ENCODE results near the gene CYGB. TPM values are rescaled to one million over a fixed set of nuclear protein-coding genes. Genes with fewer than 3 reads are reported as not detected.

CYGB gene
- total and polyA plus RNA-seq, 7 donors, result 6.4 to 14.6 (median 11.0) TPM

- WGBS, 3 donors, result 92 to 94% (median 92%) methylated on average over 34 to 37 of the region's 37 CpGs
- H3K27me3 ChIP-seq (ENCODE audit: insufficient read depth in 3 of 3, low read length in 2 of 3), result no peaks in the 10 kb centered on the region
- no peaks in the 10 kb centered on the region for H3K9me3 ChIP-seq
- H3K4me3 ChIP-seq, result no peak overlapping the region
- DNase-seq, result no peak
- no peaks in the 10 kb centered on the region for H3K4me1 ChIP-seq
- no peak for ATAC-seq
- H3K36me3 ChIP-seq (ENCODE audit: insufficient read depth in 1 of 2, low read depth in 1 of 2), result peaks cover 0 to 35% of the 10 kb centered on the region in 2 donors
- no peak for TF ChIP-seq CTCF (IDR thresholded peaks at IDR 0.05)
- no peak overlapping the region for H3K27ac ChIP-seq
- intact Hi-C loops (cut with DNase I), result no loop called here
These were observed 58.6 kb downstream of the CYGB start for GRCh38 chr17:76478730-76479514.

GRCh38 chr17:76478097-76478496 is 59.4 kb downstream of the CYGB start:
- Histone ChIP-seq H3K9me3 (no peaks in the 10 kb centered on the region), H3K27ac (no peak overlapping the region), H3K4me3 (no peak overlapping the region), H3K27me3 (ENCODE audit: insufficient read depth in 3 of 3, low read length in 2 of 3) (no peaks in the 10 kb centered on the region), H3K4me1 (no peaks in the 10 kb centered on the region), H3K36me3 (ENCODE audit: insufficient read depth in 1 of 2, low read depth in 1 of 2) (peaks cover 0 to 44% of the 10 kb centered on the region in 2 donors)
- TF ChIP-seq CTCF (IDR thresholded peaks at IDR 0.05), result no peak
- DNase-seq, result no peak
- WGBS, 3 donors, result 90 to 93% (median 91%) methylated on average over 10 of the region's 10 CpGs
- no peak for ATAC-seq
- intact Hi-C loops (cut with DNase I), result no loop called here

GRCh38 chr17:76477576-76477975 is 59.9 kb downstream of the CYGB start:
- 87 to 89% (median 88%) methylated on average over 15 of the region's 15 CpGs for WGBS, 3 donors
- intact Hi-C loops (cut with DNase I), result no loop called here
- Histone ChIP-seq H3K27ac (no peak overlapping the region), H3K36me3 (ENCODE audit: insufficient read depth in 1 of 2, low read depth in 1 of 2) (peaks cover 0 to 49% of the 10 kb centered on the region in 2 donors), H3K4me1 (no peaks in the 10 kb centered on the region), H3K4me3 (no peak overlapping the region), H3K27me3 (ENCODE audit: insufficient read depth in 3 of 3, low read length in 2 of 3) (no peaks in the 10 kb centered on the region), H3K9me3 (no peaks in the 10 kb centered on the region)
- no peak for ATAC-seq
- TF ChIP-seq CTCF (IDR thresholded peaks at IDR 0.05), result no peak
- DNase-seq, result no peak

Other genes with a start within 250 kb of the CYGB start
- gene QRICH2, start 229.4 kb downstream of the CYGB start, total RNA-seq, result 1 to 10 TPM in 2 of 4 donors, under 1 TPM in 2; 0.69 to 1.5 (median 0.95) TPM
- gene QRICH2, start 229.4 kb downstream of the CYGB start, polyA plus RNA-seq, result 1 to 10 TPM in 2 of 3 donors, under 1 TPM in 1; 0.94 to 1.2 (median 1.1) TPM
- gene PRPSAP1, start 183.8 kb downstream of the CYGB start, total RNA-seq, result 10 to 100 TPM; 14.8 to 20.0 (median 18.1) TPM
- 10 to 100 TPM in 2 of 3 donors, 1 to 10 TPM in 1; 9.5 to 24.7 (median 12.3) TPM for gene PRPSAP1, start 183.8 kb downstream of the CYGB start, polyA plus RNA-seq
- gene SPHK1, start 153.1 kb downstream of the CYGB start, total RNA-seq, result 1 to 10 TPM in 3 of 4 donors, under 1 TPM in 1; 0.90 to 5.3 (median 2.6) TPM
- 10 to 100 TPM in 1 of 3 donors, 1 to 10 TPM in 2; 1.3 to 21.3 (median 3.1) TPM for gene SPHK1, start 153.1 kb downstream of the CYGB start, polyA plus RNA-seq
- gene UBE2O, start 84.6 kb downstream of the CYGB start, total RNA-seq, result 10 to 100 TPM; 37.3 to 45.5 (median 39.7) TPM
- gene UBE2O, start 84.6 kb downstream of the CYGB start, polyA plus RNA-seq, result 10 to 100 TPM; 11.6 to 23.9 (median 12.3) TPM
- not detected for gene AANAT, start 70.1 kb downstream of the CYGB start, total RNA-seq
- gene AANAT, start 70.1 kb downstream of the CYGB start, polyA plus RNA-seq, result under 1 TPM in 2 of 3 donors, not detected in 1; 0.09 to 0.13 TPM
- 10 to 100 TPM in 3 of 4 donors, 1 to 10 TPM in 1; 6.6 to 23.1 (median 12.4) TPM for gene RHBDF2, start 36.3 kb downstream of the CYGB start, total RNA-seq
- gene RHBDF2, start 36.3 kb downstream of the CYGB start, polyA plus RNA-seq, result 10 to 100 TPM; 11.2 to 14.7 (median 13.9) TPM
- gene PRCD, start 2.3 kb upstream of the CYGB start, total RNA-seq, result 1 to 10 TPM in 2 of 4 donors, under 1 TPM in 2; 0.18 to 1.7 (median 1.0) TPM
- 1 to 10 TPM; 1.2 to 1.6 (median 1.3) TPM for gene PRCD, start 2.3 kb upstream of the CYGB start, polyA plus RNA-seq
- 10 to 100 TPM in 3 of 4 donors, 1 to 10 TPM in 1; 8.1 to 17.8 (median 13.0) TPM for gene ST6GALNAC2, start 48.2 kb upstream of the CYGB start, total RNA-seq
- 1 to 10 TPM; 1.2 to 8.7 (median 7.6) TPM for gene ST6GALNAC2, start 48.2 kb upstream of the CYGB start, polyA plus RNA-seq
- 1 to 10 TPM in 2 of 4 donors, under 1 TPM in 2; 0.42 to 3.6 (median 0.88) TPM for gene ST6GALNAC1, start 106.0 kb upstream of the CYGB start, total RNA-seq
- under 1 TPM; 0.38 to 0.58 (median 0.53) TPM for gene ST6GALNAC1, start 106.0 kb upstream of the CYGB start, polyA plus RNA-seq
- 10 to 100 TPM; 40.8 to 75.1 (median 52.0) TPM for gene MXRA7, start 173.3 kb upstream of the CYGB start, total RNA-seq
- 10 to 100 TPM; 34.6 to 43.2 (median 37.6) TPM for gene MXRA7, start 173.3 kb upstream of the CYGB start, polyA plus RNA-seq
- 10 to 100 TPM; 30.8 to 61.9 (median 53.6) TPM for gene JMJD6, start 188.9 kb upstream of the CYGB start, total RNA-seq
- gene JMJD6, start 188.9 kb upstream of the CYGB start, polyA plus RNA-seq, result 10 to 100 TPM; 32.3 to 81.9 (median 51.6) TPM
- gene METTL23, start 189.1 kb upstream of the CYGB start, total RNA-seq, result 10 to 100 TPM; 19.0 to 27.0 (median 24.3) TPM
- 10 to 100 TPM; 30.8 to 54.0 (median 36.5) TPM for gene METTL23, start 189.1 kb upstream of the CYGB start, polyA plus RNA-seq
- 100 to 1,000 TPM in 2 of 4 donors, 10 to 100 TPM in 2; 57.9 to 128 (median 90.6) TPM for gene SRSF2, start 199.6 kb upstream of the CYGB start, total RNA-seq
- 100 to 1,000 TPM in 2 of 3 donors, 10 to 100 TPM in 1; 81.9 to 135 (median 118) TPM for gene SRSF2, start 199.6 kb upstream of the CYGB start, polyA plus RNA-seq
- 10 to 100 TPM; 18.7 to 26.5 (median 22.0) TPM for gene MFSD11, start 200.4 kb upstream of the CYGB start, total RNA-seq
- 10 to 100 TPM; 10.1 to 27.4 (median 10.3) TPM for gene MFSD11, start 200.4 kb upstream of the CYGB start, polyA plus RNA-seq